GM21528 (cell line): ENCODE measurements around the gene DSCAM.
"Not testable (repeated sequence)": the region's sequence is repeated elsewhere in the genome, so short reads cannot be mapped to it uniquely, and the experiment has no call there.

Experiments
- ATAC-seq: cut with Tn5 transposase; IDR thresholded peaks from one replicate; pipeline ENCODE4 v1.9.1; 2021; ENCODE audit warnings: mild to moderate bottlenecking, moderate library complexity; ENCODE audit not compliant: unreplicated experiment, low FRiP score

DSCAM gene

GRCh38 chr21:40276001-40276400 lies 571.0 kb downstream of the DSCAM start:
- no peak for ATAC-seq

DNA sequence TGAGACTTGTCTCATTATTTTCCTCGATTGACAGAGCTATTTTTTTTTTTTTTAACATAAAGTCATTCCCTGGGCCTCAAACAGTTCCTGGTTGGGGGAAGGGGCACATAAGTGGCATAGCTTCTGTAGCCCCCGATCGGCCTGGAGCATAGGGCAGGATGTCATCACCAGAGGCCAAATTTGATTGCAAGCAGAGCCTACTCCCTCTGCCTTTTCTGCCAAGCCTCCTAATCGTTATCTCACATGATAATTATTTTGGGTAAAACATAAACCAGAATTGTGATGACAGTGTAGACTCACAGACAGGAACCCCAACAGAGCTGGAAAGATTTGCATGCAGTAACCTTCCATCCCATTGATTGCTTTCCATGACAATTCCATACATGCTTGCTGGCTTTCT lies 574.9 kb downstream of the DSCAM start:
- ATAC-seq: no peak

DNA sequence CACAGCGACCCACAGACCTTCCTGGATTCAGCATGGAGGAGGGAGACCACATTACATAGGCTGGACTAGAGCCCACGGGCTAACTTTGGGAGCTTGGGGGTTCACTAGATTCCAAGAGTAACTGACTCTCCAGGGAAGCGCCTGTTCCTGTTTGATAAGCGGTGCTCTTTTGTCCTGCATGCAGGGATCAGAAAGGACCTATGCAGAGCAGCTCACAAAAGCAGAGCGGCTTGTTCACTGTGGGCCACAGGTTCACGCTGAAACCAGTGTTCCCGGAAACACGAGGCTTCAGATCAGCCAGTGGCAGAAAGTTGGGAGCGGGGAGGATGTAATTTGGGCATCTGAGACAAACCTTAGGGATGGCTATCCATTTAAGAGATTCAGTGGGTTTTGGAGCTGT lies 575.8 kb downstream of the DSCAM start:
- ATAC-seq: no peak

- no peak for ATAC-seq
These were observed 576.9 kb downstream of the DSCAM start for GRCh38 chr21:40270047-40270446.

- ATAC-seq: no peak
These were observed 577.7 kb downstream of the DSCAM start for GRCh38 chr21:40269239-40269638.

DNA sequence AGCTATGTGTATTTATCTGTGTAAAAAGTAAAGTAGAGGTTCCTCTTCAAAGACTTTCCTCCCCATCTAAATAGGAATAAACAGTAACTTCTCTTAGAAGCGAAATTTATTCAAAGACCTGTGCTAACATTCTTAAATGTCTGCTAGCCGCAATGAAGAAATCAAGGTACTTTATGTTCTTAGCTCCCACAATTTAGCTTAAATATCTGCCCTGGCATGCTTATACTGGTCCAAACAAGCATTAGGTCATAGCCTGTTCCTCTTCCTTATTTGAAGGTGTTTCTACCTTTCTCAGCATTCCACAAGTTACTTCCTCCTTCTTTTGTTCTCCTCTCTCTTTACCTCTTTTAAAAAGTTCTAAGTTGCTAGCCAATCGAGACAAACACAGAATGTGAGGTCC lies 588.5 kb downstream of the DSCAM start:
- ATAC-seq: not testable (repeated sequence)

DNA sequence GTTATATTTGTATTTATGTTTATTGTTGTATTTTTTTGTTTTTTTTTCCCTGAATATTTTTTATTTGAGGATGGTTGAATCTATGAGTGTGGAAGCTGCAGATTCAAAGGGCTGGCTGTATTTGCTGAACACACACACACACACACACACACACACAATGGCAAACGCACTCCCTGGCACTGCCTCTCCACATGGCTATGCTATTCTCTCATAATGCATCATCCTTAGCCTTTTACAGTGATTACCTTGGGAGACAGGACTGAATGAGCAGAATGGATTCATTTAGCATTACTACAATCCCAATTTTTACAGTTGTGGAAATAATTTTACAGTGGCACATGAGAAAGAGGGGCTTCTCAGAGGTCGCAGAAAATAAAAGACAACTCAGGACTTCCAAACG lies 589.6 kb downstream of the DSCAM start:
- no peak for ATAC-seq

DNA sequence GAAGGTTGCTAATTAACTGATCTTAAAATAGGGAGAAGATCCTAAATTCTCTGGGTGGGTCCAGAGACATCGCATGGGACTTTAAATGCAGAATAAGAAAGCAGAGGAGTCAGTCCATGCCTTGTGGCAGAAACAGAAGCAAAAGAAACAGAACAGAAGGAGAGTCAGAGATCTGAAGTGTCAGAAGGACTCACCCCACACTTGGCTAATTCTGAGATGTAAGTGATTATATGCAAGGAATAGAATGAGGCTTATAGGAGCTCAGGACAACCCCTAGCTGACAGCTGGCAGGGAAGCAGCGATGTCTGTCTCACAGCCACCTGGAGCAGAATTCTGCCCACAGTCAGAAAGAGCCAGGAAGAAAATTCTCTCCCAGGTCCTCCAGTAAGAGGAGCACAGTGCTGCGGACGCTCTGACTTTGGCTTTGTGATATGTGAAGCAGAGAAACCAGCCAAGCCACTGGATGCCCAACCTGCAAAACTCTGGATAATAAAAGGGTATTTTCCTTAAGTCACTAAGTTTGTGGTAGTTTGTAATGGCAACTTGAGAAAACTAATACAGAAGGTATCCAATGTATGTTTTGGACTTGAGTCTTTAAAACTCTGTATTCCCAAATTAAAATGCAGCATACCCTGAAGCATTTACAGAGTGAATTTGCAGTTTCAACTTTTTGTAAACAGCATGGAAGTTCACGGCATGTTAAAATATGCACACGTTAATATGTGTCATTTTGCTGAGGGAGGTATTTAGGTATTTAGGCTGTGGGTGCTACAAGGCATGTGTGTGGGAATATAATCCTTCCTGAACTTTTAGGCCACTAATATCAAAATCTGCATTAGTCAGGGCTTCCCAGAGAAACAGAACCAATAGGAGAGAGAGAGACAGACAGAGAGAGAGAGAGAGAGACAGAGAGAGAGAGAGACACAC lies 591.2 kb downstream of the DSCAM start:
- no peak for ATAC-seq

DNA sequence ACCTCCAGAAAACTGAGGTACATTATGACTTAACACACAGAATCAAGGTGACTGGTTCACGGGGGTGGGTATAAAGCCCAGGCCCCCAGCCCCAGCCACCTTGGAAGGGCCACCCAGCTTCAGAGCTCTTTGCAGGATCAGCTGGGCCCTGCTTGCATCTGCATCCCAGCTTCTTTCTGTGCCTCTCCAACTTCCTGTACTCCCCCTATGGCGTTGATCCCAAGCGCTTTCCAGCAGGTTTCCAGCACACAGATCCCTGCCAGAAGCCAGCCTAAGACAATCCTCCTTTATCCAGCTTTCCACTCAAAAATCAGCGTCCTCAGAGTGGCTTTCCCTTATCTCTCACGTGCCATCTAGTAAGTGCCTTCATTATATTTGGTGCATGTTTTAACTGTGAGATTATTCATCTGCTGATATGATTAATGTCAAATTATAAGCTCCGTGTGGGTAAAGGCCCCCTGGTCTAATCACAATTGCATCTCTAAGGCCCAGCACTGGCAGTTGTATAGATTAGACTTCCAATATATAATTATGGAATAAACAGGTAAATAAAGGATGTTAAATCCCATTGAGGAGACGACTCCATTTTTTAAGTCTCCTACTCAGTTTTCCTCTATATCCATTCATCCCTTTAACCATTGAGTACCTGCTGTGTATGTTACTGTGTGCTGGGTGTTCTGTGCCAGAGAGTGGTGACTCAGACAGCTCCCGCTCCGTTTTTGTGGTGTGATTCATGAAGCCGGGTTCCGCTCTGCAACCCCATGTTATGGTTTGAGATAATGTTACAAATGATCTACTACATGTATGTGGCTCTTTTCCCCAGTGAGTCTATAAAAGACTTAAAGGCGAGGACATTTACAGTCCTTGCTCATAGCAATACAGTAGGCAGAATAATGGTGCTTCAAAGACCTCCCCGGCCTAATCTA lies 592.2 kb downstream of the DSCAM start:
- no peak for ATAC-seq

- ATAC-seq: no peak
These were observed 593.8 kb downstream of the DSCAM start for GRCh38 chr21:40253112-40253511.

DNA sequence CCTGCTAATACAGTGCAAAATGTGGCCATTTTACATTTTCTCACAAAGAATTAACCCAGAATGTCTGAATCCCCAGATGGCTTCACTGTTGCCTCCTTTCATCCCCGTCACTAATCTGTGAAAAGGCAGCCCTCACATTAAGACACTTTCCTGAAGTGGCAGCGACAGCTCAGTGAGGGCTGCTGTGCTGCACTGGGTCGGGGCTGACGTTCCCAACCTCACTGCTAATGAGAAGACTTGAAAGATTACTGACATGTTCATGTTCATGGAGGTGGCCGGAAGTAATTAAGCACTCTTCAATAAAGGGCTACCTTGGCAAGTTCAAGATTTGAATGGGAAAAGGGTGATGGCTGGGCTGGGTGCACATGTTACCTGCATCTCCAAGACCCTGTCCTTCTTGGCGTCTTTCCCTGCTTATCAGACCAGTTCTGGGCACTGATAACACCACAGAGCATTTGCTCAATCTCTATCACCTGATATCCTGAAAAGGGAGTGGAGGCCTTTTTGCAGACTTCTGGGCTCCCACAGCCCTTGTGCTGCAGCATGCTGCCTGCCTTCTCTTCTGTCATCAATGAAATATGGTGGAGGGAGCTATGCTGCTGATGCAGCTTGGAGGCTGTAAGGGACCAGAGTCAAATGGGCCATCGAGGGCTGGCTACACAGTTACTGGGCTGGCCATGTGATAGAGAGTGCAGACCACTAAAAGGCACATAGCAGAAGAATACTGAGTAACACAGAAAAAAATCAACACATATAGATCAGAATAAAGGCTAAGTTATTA lies 596.3 kb downstream of the DSCAM start:
- ATAC-seq: no peak

DNA sequence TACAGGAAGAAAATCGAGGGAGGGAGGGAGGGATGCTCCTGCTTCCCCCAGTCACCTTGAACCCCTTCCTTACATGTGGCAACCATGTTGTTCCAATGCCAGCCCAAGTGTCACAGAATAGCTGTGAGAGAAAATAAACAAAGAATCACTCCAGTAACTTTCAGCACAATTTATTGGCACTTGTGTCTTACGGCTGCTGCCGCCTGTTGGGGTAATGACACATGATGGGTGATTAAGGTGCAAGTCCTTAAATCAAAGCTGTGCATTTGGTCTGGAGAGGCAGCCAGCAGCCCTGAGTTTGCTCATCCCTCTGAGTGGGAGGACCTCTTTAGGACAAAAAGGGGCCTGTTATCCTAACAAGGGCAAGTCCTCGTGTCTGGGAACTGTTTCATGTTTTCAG lies 602.0 kb downstream of the DSCAM start:
- no peak for ATAC-seq

DNA sequence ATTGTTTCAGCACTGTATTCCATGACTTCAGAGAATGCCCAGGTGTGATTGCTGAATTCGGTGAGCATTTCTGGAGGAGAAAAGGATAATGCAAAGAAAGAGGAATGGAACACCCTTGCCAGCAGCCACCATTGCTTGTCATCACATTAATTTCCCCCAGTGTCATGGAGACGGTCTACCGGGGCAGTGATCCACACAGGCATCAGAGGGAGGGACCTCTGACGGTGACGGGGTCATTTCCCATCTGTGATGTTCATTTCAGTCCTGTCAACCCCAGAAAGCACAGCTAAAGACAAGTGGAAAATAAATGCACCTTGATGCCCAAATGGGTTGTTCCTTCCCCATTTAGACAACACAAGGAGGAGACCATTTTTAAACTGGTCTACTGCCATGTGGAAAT lies 603.3 kb downstream of the DSCAM start:
- no peak for ATAC-seq

- no peak for ATAC-seq
These were observed 604.2 kb downstream of the DSCAM start for GRCh38 chr21:40242586-40243265.

GRCh38 chr21:40235528-40235927 lies 611.4 kb downstream of the DSCAM start:
- no peak for ATAC-seq

DNA sequence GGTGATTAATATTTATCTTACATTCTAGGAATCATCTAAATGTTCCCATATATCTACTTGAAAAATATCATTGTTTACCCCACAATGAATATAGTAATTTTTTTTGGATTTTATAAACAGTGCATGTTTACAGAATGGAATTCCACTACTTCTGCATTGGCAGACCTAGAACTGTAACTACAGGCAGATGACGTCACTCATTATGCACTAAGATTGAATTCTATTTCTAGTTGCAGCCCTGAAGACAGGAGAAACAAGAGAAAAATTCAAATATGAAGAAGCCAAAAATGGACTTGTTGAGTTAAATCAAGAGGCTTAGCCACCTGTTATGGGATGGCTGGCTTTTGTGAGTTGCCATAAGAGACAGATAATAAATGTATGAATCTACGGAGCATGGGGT lies 615.0 kb downstream of the DSCAM start:
- ATAC-seq: no peak

- ATAC-seq: no peak
These were observed 619.9 kb downstream of the DSCAM start for GRCh38 chr21:40227096-40227495.

DNA sequence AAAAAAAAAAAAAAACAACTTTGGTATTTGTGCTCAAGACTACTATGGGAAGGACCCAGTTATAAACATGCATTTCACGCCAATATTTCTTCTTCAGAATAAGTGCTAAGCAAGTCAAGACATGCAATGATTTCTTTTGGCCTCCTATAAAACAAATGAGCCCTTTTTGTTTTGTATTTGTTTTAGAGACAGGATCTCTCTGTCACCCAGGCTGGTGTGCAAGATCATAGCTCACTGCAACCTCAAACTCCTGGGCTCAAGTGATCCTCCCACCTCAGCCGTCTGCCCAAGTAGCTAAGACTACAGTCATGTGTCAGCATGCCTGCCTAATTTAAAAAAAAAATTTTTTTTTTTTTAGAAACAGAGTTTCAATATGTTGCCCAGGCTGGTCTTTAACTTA lies 631.0 kb downstream of the DSCAM start:
- ATAC-seq: no peak

GRCh38 chr21:40210251-40210650 lies 636.7 kb downstream of the DSCAM start:
- ATAC-seq: no peak

DNA sequence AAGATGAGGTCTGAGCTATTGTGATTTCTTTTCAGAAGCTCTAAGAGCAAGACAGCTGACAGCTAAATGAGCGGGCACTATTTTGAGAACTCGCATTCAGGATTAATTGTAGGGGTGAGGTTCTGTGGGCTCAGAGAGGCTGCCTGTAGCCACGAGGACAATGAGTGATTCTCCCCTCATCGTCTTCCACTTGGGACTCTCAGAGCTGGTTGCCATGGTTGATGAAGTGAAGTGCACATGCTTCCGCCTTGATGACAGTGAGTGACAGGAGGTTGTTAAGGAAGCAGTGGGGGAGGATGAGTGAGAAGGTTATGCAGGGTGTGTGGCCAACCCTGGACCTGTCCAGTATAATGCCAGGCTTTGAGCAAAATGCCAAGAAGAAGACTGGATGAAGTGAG lies 638.0 kb downstream of the DSCAM start:
- no peak for ATAC-seq
